DMS53 treated with DMSO at 0.1 percent for 48 hours (cell line): ENCODE results near the gene SOAT2.
A peak's percentile ranks its signal among the peaks of the same experiment; 100 is the strongest.
"Not testable (repeated sequence)": the region's sequence is repeated elsewhere in the genome, so short reads cannot be mapped to it uniquely, and the experiment has no call there.

Experiments used
- DNase-seq: peaks from one replicate; lab custom pipeline; 2025; ENCODE audit not compliant: unreplicated experiment; lab: John Stamatoyannopoulos, UW

The SOAT2 gene

GRCh38 chr12:53079226-53080117 lies 23.8 kb upstream of the SOAT2 start, which contains the start of gene SPRYD3:
Gene SPRYD3 (minus strand): TSS chr12:53079390. CDS start chr12:53079333, 57 bp downstream.
- peak; percentile 85 for DNase-seq

- DNase-seq = no peak
These were observed 20.6 kb upstream of the SOAT2 start for GRCh38 chr12:53082637-53083175.

- no peak for DNase-seq
These were observed 16.9 kb upstream of the SOAT2 start for GRCh38 chr12:53086361-53086760.

- DNase-seq = no peak
These were observed 13.2 kb upstream of the SOAT2 start for GRCh38 chr12:53090105-53090504.

GRCh38 chr12:53090554-53090953 lies 12.7 kb upstream of the SOAT2 start:
- DNase-seq = no peak

GRCh38 chr12:53091756-53092155 lies 11.5 kb upstream of the SOAT2 start:
- DNase-seq = no peak

- no peak for DNase-seq
These were observed 9.4 kb upstream of the SOAT2 start for GRCh38 chr12:53093777-53094393.

- DNase-seq = no peak
These were observed 8.9 kb upstream of the SOAT2 start for GRCh38 chr12:53094394-53094787.

GRCh38 chr12:53094796-53095595 lies 8.3 kb upstream of the SOAT2 start:
- not testable (repeated sequence) for DNase-seq

GRCh38 chr12:53095596-53095895 lies 7.7 kb upstream of the SOAT2 start:
- DNase-seq = not testable (repeated sequence)

GRCh38 chr12:53096089-53096741 lies 7.1 kb upstream of the SOAT2 start:
- no peak for DNase-seq

- no peak for DNase-seq
These were observed 6.5 kb upstream of the SOAT2 start for GRCh38 chr12:53096759-53097158.

GRCh38 chr12:53097207-53097563 lies 6.1 kb upstream of the SOAT2 start:
- DNase-seq = no peak

- peak; percentile 41 for DNase-seq
These were observed 5.5 kb upstream of the SOAT2 start, which contains the start of gene IGFBP6 for GRCh38 chr12:53097564-53098353. Gene IGFBP6 (plus strand): TSS chr12:53097667. CDS start chr12:53097718, 51 bp downstream.

- no peak for DNase-seq
These were observed 4.8 kb upstream of the SOAT2 start for GRCh38 chr12:53098354-53098981.

- DNase-seq = peak; percentile 41
These were observed 4.0 kb upstream of the SOAT2 start for GRCh38 chr12:53099071-53099882.

GRCh38 chr12:53100466-53101151 lies 2.7 kb upstream of the SOAT2 start:
- DNase-seq = no peak

- no peak for DNase-seq
These were observed 2.0 kb upstream of the SOAT2 start for GRCh38 chr12:53101266-53101665.
